Caco-2 (cell line): ENCODE results near the gene MEGF9. TPM values are rescaled to one million over a fixed set of nuclear protein-coding genes. Genes with fewer than 3 reads are reported as not detected.

Experiments
- BruUV-seq: library from RNA; stranded (reverse); fragments of 400-500 nt; replicated peaks from 2 replicates; lab custom pipeline; 2021; lab: Mats Ljungman, UMichigan
- CTCF ChIA-PET: fragments of 300-600 bp; sonication (Branson Sonifier 250); formaldehyde crosslinking; loops from one replicate; lab custom pipeline; 2022; ENCODE audit warnings: antibody characterized with exemption; lab: Charles Lee
- POLR2A ChIA-PET: fragments of 300-600 bp; sonication (Branson Sonifier 250); formaldehyde crosslinking; loops from one replicate; lab custom pipeline; 2022; ENCODE audit warnings: antibody characterized with exemption; lab: Charles Lee
- DNase-seq, 2 experiments: peaks; one replicate each; pipeline versions ENCODE4 v3.0.0 to v3.0.0-alpha.2; 2020 to 2022
- H3K27me3 ChIP-seq: replicated peaks from 2 replicates; pipeline ENCODE4 v1.6.0; 2011; ENCODE audit warnings: low read length; ENCODE audit not compliant: control insufficient read depth, insufficient read depth
- H3K36me3 ChIP-seq: 2 replicates; pipeline ENCODE4 v1.5.1; 2011; ENCODE audit warnings: low read length; ENCODE audit not compliant: control insufficient read depth, insufficient read depth
- H3K4me1 ChIP-seq: fragments of 250-450 bp; sonication (Bioruptor Pico); 2 replicates; pipeline ENCODE4 v1.5.1; 2020; ENCODE audit warnings: mild to moderate bottlenecking
- H3K4me3 ChIP-seq: 2 replicates; pipeline ENCODE4 v1.5.1; 2011; ENCODE audit warnings: low read depth, mild to moderate bottlenecking, control low read depth, low read length
- H3K9me3 ChIP-seq: fragments of 250-450 bp; sonication (Bioruptor Pico); 2 replicates; pipeline ENCODE4 v1.5.1; 2020; ENCODE audit warnings: mild to moderate bottlenecking, moderate library complexity
- H3K27ac Mint-ChIP-seq: one replicate; pipeline ENCODE4 v1.8.0; 2022; ENCODE audit warnings: mixed read lengths; ENCODE audit not compliant: unreplicated experiment
- H3K27me3 Mint-ChIP-seq: one replicate; pipeline ENCODE4 v1.8.0; 2022; ENCODE audit warnings: mixed read lengths; ENCODE audit not compliant: insufficient read depth, unreplicated experiment
- H3K36me3 Mint-ChIP-seq: one replicate; pipeline ENCODE4 v1.8.0; 2022; ENCODE audit warnings: mild to moderate bottlenecking, mixed read lengths; ENCODE audit not compliant: insufficient read depth, unreplicated experiment
- H3K4me1 Mint-ChIP-seq: one replicate; pipeline ENCODE4 v1.8.0; 2022; ENCODE audit warnings: low read depth, mixed read lengths; ENCODE audit not compliant: unreplicated experiment
- H3K4me3 Mint-ChIP-seq: one replicate; pipeline ENCODE4 v1.8.0; 2022; ENCODE audit warnings: mild to moderate bottlenecking, moderate library complexity, mixed read lengths; ENCODE audit not compliant: unreplicated experiment
- H3K9me3 Mint-ChIP-seq: one replicate; pipeline ENCODE4 v1.8.0; 2022; ENCODE audit warnings: mixed read lengths; ENCODE audit not compliant: unreplicated experiment
- intact Hi-C: fragments of 100-400 bp; cut with micrococcal nuclease; formaldehyde crosslinking; loops from one replicate; pipeline ENCODE4 v1.10.0; 2022; ENCODE audit not compliant: unreplicated experiment
- total RNA-seq: library from RNA; stranded (reverse); gene quantifications from 2 replicates; pipeline ENCODE4 v1.2.3, GENCODE V29; 2022
- TF ChIP-seq, protein P1 (sequence below), 2 experiments: fragments of 200-600 bp in 1 of 2; IDR thresholded peaks; 1 replicate in 1 of 2; 2 replicates in 1 of 2; pipeline versions ENCODE4 v1.5.1 to v1.8.0; 2011 to 2022; ENCODE audit warnings: antibody characterized with exemption in 1 of 2, control low read depth in 1 of 2, inconsistent platforms in 1 of 2, low read depth in 1 of 2, low read length in 1 of 2, mild to moderate bottlenecking in 1 of 2, moderate library complexity in 1 of 2; ENCODE audit not compliant: insufficient read depth in 1 of 2, severe bottlenecking in 1 of 2, unreplicated experiment in 1 of 2

MEGF9 gene
- total RNA-seq, 1 experiment from 2014 or later: 2.9 TPM

DNA sequence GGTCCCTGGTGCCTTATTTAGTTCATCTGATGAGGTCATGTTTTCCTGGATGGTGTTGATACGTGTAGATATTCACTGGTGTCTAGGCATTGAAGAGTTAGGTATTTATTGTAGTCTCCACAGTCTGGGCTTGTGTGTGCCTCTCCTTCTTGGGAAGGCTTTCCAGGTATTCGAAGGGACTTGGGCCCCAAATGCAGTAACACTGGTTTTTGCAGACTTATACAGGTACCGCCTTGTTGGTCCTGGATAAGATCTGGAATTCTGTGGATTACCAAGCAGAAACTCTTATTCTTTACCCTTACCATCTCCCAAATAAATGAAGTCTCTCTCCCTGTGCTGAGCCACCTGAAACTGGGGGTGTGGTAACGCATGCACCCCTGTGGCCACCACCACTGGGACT lies 34.1 kb downstream of the MEGF9 start:
- Histone ChIP-seq H3K9me3 (no peaks in the 10 kb centered on the region), H3K4me1 (no peaks in the 10 kb centered on the region; the same call in 1 of the 2 replicates), H3K4me3 (no peak overlapping the region), H3K36me3 (no peaks in the 10 kb centered on the region), H3K27me3 (no peaks in the 10 kb centered on the region)
- BruUV-seq: no TSS peak
- DNase-seq: no peak
- Mint-ChIP-seq H3K9me3 (no peaks in the 10 kb centered on the region), H3K36me3 (peaks cover 6% of the 10 kb centered on the region), H3K4me1 (peaks cover 6% of the 10 kb centered on the region), H3K4me3 (no peak overlapping the region), H3K27me3 (peaks cover 2% of the 10 kb centered on the region), H3K27ac (no peak overlapping the region)
- intact Hi-C loops: no loop called here
- TF ChIP-seq, protein P1, sequence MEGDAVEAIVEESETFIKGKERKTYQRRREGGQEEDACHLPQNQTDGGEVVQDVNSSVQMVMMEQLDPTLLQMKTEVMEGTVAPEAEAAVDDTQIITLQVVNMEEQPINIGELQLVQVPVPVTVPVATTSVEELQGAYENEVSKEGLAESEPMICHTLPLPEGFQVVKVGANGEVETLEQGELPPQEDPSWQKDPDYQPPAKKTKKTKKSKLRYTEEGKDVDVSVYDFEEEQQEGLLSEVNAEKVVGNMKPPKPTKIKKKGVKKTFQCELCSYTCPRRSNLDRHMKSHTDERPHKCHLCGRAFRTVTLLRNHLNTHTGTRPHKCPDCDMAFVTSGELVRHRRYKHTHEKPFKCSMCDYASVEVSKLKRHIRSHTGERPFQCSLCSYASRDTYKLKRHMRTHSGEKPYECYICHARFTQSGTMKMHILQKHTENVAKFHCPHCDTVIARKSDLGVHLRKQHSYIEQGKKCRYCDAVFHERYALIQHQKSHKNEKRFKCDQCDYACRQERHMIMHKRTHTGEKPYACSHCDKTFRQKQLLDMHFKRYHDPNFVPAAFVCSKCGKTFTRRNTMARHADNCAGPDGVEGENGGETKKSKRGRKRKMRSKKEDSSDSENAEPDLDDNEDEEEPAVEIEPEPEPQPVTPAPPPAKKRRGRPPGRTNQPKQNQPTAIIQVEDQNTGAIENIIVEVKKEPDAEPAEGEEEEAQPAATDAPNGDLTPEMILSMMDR (IDR thresholded peaks at IDR 0.05; ENCODE audit: insufficient read depth in 1 of 2, low read depth in 1 of 2, low read length in 1 of 2, severe bottlenecking in 1 of 2, unreplicated experiment in 1 of 2): no peak
- CTCF ChIA-PET: no interaction called here
- POLR2A ChIA-PET: no interaction called here

DNA sequence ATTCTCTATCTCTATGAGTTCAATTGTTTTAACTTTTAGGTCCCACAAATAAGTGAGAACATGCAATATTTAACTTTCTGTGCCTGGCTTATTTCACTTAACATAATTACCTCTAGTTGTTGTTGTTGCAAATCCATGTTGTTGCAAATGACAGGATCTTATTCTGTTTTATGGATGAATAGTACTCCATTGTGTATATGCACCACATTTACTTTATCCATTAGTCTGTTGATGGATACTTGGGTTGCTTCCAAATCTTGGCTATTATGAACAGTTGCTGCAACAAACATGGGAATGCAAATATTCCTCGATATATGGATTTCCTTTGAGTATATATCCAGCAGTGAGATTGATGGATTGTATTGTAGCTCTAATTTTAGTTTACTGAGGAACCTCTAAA lies 36.3 kb downstream of the MEGF9 start:
- CTCF ChIA-PET: no interaction called here
- BruUV-seq: no TSS peak

DNA sequence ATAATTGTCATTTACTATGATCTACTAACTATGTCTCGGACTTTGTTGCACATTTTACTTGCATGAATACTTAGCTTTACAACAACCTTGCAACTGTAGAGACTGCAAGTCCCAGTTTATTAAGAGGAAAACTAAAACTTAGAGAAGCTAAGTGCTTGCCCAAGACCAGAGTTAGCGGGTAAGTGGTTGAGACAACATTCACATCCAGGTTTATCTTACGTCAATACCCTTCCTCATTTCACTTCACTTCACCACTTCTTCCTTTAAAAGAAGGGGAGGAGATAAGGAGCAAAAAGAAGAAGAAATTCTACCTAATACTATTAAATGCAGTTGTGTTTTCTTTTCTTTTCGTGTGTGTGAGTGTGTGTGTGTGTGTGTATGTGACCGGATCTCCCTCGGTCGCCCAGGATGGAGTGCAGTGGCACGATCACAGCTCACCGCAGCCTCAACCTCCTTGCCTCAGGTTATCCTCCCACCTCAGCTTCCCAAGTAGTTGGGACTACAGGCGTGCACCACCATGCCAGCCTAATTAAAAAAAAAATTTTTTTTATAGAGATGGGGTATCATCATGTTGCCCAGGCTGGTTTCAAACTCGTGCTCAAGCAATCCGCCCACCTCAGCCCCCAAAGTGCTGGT lies 37.4 kb downstream of the MEGF9 start:
- Mint-ChIP-seq H3K27ac (no peak overlapping the region), H3K27me3 (no peaks in the 10 kb centered on the region), H3K36me3 (no peaks in the 10 kb centered on the region), H3K4me1 (no peaks in the 10 kb centered on the region), H3K4me3 (no peak overlapping the region), H3K9me3 (no peaks in the 10 kb centered on the region)
- no TSS peak for BruUV-seq
- H3K9me3 ChIP-seq: no peaks in the 10 kb centered on the region
- no peaks in the 10 kb centered on the region for H3K36me3 ChIP-seq
- intact Hi-C loops: no loop called here
- DNase-seq: no peak
- ChIA-PET POLR2A (no interaction called here), CTCF (no interaction called here)
- no peaks in the 10 kb centered on the region for H3K4me1 ChIP-seq
- no peak overlapping the region for H3K4me3 ChIP-seq
- TF ChIP-seq, protein P1 (IDR thresholded peaks at IDR 0.05; ENCODE audit: insufficient read depth in 1 of 2, low read depth in 1 of 2, low read length in 1 of 2, severe bottlenecking in 1 of 2, unreplicated experiment in 1 of 2): no peak
- H3K27me3 ChIP-seq: no peaks in the 10 kb centered on the region

More for the DNA sequence above, 36.3 kb downstream of the MEGF9 start:
- Mint-ChIP-seq H3K27me3 (peaks cover 2% of the 10 kb centered on the region), H3K9me3 (no peaks in the 10 kb centered on the region), H3K36me3 (no peaks in the 10 kb centered on the region), H3K4me1 (no peaks in the 10 kb centered on the region), H3K27ac (no peak overlapping the region), H3K4me3 (no peak overlapping the region)
- POLR2A ChIA-PET: no interaction called here
- Histone ChIP-seq H3K36me3 (no peaks in the 10 kb centered on the region), H3K9me3 (no peaks in the 10 kb centered on the region), H3K4me3 (no peak overlapping the region), H3K4me1 (no peaks in the 10 kb centered on the region), H3K27me3 (no peaks in the 10 kb centered on the region)
- intact Hi-C loops: no loop called here
- no peak for DNase-seq
- TF ChIP-seq, protein P1 (IDR thresholded peaks at IDR 0.05; ENCODE audit: insufficient read depth in 1 of 2, low read depth in 1 of 2, low read length in 1 of 2, severe bottlenecking in 1 of 2, unreplicated experiment in 1 of 2): no peak
